ENCODE data around the gene TALDO1.

DNA sequence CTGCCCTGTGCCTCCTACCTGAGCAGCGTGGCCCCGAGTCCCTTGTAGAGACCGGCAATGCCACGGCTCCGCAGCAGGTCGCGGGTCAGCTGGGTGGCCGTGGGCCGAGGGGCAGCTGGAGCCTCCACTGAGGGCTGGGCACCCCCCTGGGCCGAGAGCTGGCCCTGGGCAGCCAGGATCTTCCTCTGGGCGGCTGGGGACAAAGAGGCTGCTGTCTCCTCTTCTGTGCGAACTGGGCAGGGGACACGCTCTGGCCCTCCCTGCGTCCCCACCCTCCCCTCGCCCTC, 45.2 kb downstream of the TALDO1 start:
- TF ChIP-seq, protein P1, sequence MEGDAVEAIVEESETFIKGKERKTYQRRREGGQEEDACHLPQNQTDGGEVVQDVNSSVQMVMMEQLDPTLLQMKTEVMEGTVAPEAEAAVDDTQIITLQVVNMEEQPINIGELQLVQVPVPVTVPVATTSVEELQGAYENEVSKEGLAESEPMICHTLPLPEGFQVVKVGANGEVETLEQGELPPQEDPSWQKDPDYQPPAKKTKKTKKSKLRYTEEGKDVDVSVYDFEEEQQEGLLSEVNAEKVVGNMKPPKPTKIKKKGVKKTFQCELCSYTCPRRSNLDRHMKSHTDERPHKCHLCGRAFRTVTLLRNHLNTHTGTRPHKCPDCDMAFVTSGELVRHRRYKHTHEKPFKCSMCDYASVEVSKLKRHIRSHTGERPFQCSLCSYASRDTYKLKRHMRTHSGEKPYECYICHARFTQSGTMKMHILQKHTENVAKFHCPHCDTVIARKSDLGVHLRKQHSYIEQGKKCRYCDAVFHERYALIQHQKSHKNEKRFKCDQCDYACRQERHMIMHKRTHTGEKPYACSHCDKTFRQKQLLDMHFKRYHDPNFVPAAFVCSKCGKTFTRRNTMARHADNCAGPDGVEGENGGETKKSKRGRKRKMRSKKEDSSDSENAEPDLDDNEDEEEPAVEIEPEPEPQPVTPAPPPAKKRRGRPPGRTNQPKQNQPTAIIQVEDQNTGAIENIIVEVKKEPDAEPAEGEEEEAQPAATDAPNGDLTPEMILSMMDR (IDR thresholded peaks at IDR 0.05; ENCODE audit: low read length) = no peak
- no peak for TF ChIP-seq EZH2 (IDR thresholded peaks at IDR 0.05; ENCODE audit: borderline replicate concordance, low read length)
